Raji (cell line): Measurements from ENCODE around the gene UBE2E2.

Source experiments
- POLR2A ChIP-seq: IDR thresholded peaks from 2 replicates; pipeline ENCODE4 v1.6.1; 2011; ENCODE audit warnings: low read depth, low read length, control low read depth; ENCODE audit not compliant: insufficient read depth

Gene UBE2E2

DNA sequence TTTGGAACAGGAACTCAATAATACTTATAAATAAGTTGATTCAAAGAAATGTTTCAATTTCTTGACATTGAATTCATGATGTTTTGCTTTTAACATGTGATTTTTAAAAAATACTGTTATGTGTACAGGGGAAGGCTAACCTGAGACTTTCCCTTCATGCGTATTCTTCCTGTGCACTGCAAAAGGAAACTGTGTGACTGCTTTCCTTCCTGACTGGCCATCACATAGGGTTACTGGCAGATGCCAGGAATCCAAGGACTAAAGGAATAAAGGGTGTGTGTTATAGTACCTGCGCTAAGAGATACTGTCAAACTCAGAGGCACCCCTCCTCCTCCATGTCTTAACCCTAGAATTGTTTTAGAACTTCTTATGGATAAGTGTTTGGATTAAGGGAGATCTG, 236.0 kb downstream of the UBE2E2 start:
- no peak for TF ChIP-seq POLR2A

DNA sequence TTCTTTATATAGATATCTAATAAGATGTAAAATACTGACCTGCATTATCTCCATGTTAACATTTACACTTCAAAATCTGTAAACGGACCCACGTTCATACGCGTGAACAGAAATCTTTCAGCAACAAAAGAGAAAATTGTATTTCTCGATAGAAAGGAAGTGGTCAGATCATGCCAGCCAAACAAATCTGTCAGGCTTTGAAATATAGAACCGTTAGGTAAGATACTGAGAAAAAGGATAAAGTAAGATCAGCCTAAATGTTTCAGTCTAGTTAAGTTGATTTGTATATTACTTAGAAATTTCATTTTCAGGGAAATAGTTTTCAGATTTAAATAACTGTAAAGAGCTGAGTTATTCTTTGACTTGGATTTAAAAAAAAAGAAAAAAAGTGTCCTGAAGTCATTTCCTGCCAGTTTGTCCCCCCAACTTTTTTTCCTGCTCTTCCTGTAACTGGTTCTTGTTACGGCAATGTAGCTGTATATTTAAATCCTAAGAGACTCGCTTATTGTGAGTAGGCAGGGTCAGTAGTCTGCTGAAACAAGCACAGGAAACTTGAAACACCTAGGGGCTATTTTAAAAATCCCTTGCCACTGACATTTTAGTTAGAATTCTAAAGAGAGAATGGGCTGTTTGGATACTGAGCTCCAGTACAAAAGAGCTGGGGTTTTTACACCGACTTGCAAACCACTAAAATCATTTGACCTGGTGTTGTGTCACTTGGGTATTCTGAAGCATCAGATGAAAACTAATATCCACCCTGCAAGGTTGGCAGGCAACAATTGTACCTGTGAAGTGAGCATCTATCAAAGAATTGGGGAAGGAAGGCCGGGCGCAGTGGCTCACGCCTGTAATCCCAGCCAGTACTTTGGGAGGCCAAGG, 237.5 kb downstream of the UBE2E2 start:
- no peak for TF ChIP-seq POLR2A

- no peak for TF ChIP-seq POLR2A
Observed at GRCh38 chr3:23442598-23443383, 239.7 kb downstream of the UBE2E2 start.

- no peak for TF ChIP-seq POLR2A
Observed at GRCh38 chr3:23444386-23444785, 241.3 kb downstream of the UBE2E2 start.

DNA sequence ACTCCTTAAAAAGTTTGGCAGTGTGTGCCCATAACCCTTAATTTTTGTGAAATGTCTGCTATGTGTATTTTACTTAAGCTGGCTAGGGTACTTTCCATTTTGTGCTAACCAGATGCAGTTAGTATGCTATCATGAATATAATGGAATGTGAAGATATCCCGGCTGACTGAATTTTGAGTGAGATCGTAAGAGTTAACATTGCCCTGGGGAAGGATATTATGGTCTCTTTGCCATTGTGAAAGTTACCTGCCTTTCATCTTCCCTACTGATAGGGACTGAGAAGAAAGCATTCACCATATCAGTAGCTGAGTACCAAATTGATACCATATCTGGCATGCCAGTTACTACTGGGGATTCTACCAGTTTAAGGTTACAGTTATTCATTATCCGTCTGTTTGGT, 243.2 kb downstream of the UBE2E2 start:
- no peak for TF ChIP-seq POLR2A

GRCh38 chr3:23448998-23449537, 245.9 kb downstream of the UBE2E2 start:
- no peak for TF ChIP-seq POLR2A

DNA sequence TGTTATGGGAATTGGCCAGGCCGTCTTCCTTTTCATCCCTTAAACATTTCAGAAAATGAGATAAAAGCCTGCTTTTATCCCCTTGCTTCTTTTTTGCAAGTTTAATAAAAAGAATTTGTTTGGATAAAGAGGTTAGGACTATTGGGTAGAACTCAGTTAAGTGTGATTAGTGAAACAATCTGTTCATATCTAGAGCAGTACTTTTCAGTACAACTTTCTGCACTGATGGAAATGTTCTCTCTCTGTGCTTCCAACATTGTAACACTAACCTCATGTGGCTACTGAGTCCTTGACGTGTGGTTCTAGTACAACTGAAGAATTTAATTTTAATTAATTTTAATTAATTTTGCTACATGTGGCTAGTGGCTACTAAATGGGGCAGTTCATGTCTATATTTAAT, 246.9 kb downstream of the UBE2E2 start:
- no peak for TF ChIP-seq POLR2A

DNA sequence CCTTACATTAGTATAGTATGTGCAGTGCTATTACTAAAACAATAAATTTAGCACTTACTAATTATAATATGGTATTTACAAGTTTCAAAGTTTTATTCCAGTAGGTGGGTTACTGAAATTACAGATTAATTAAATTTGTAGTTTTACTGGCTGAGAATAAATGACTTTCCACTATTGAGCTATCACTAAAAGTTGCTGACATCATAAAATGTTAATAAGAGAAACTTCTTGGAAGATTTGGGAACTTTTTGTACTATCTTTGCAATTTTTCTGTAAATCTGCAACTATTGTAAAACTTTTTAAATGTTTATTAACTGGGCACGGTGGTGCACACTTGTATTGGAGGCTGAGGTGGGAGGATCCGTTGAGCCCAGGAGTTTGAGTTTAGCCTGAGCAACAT, 247.7 kb downstream of the UBE2E2 start:
- no peak for TF ChIP-seq POLR2A

DNA sequence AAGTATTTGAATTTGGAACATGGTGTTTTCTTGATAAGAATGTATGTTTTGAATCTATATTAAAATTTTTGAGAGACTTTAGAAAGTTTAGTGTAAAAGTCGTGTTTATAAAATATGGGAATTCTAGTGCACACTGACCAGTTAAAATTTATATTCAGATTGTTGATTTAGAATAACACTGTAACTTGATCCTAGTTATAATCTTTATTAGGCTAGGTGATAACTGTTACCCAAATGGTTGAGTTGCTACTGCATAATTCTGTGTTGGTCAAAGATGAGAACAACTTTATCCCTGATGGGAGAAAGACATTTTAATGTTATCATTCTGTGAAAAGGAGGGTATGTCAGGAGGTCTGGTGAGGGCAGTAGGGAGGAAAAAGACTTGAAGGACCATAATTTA, 249.3 kb downstream of the UBE2E2 start:
- TF ChIP-seq POLR2A = no peak

DNA sequence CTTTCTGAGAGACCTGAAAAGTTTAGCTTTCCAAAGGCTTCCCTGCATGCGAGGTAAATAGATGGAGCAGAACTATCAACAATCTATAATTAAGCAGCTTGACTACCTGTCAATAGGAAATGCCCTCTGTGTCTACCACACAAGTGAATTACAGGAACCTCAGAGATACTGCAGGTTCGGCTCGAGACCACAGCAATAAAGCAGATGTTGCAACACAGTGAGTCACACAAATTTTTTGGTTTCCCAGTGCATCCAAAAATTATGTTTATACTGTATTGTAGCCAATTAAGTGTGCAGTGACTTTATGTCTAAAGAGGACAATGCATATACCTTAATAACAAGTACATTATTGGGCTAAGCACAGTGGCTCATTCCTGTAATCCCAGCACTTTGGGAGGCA, 252.0 kb downstream of the UBE2E2 start:
- TF ChIP-seq POLR2A = no peak

GRCh38 chr3:23455775-23456174, 252.6 kb downstream of the UBE2E2 start:
- no peak for TF ChIP-seq POLR2A

DNA sequence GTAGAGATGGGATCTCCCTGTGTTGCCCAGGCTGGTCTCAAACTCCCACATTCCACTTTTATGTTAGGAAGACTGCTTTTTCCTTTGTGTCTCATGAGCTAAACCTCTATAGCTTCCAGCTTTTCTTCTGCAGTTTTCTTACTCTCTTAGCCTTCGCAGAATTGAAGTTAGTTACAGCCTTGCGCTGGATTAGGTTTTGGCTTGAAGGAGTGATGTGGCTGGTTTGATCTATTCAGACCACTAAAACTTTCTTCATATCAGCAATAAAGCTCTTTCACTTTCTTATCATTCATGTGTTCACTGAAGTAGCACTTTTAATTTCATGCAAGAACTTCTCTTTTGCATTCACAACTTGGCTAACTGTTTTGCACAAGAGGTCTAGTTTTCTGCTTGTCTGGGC, 254.6 kb downstream of the UBE2E2 start:
- no peak for TF ChIP-seq POLR2A

- no peak for TF ChIP-seq POLR2A
Observed at GRCh38 chr3:23459465-23459864, 256.3 kb downstream of the UBE2E2 start.

GRCh38 chr3:23459889-23460546, 256.9 kb downstream of the UBE2E2 start:
- no peak for TF ChIP-seq POLR2A

GRCh38 chr3:23461069-23461468, 257.9 kb downstream of the UBE2E2 start:
- no peak for TF ChIP-seq POLR2A

DNA sequence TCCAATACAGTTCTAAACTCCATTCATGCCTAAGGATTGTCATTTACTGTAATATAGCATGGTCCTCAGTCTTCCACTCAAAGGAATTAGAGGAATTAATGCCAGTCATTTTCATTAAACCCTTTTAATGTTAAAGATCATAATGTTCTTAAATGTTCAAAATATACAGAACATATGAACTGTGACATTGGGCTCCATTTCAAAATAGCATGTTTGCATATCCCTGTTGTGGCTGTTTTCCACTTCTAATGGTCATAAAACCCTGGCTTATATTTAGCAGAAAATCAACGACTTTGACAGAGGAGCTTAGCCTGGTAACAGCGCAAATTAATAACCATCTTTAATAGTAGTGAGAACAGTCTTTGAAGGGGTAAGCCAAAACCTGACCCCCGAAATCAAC, 260.7 kb downstream of the UBE2E2 start:
- no peak for TF ChIP-seq POLR2A

DNA sequence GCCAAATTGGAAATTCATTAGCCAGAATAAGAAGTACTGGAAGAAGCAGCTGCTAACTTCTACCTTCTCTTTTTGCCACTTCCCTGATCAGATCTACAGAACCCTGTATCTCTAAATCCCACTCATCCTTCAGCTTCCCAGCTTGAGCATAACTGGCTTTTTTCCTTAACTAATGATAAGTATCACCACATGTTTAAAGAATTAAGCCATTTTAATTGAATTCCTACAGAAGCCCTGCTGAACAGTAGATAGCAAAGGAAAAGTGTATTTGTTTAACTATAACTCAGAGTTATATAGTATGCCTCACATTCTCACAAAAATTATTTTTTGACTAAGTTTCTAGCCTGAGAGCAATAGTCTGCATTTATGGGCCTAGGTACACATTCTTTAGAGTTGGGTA, 262.4 kb downstream of the UBE2E2 start:
- TF ChIP-seq POLR2A = no peak
